Measurements from ENCODE around the gene SUFU.

DNA sequence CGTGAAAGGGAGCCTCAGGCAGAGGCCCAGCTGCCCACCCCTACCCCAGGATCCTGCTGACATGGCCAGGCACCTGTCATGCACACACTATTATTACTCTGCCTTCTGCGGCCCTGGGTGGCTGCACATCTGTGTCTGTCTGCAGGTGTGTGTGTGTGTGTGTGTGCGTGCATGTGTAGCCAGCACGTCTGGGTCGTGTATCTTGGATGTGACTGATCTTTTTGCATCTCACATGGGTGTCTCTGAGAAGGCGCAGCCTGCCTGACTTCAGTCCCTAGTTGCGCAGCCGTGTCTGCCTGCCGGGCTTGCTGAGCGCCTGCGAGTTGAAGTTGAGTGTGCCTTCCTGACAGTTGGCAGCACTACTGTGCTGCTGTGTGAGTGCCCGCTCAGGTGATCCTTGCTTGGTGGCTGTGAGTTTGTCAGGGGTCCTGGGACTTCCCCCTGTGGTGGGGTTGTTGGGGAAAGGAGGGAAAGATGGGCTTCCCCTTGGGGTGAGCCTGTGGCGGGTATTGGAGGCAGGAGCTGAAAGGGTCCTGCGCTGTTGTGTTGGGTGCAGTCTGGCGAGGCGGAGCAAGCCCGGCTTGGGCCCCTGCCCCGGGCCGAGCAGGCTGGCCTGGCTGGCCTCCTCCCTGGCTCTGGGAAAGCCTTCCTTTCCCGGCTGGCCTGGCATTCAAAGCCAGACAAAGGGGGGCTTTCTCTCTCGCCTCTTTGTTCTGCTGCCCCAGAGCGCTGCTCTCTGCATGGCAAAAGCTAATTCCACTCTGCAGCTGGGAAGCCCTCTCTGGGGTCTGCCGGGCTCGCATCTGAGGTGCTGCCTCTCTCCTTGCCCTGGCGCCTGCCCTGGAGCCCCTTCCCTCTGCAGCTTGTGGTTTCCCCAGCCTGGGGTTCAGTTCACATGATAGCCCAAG is 145.4 kb downstream of the SUFU start:
- TF ChIP-seq SMARCC2 (IDR thresholded peaks at IDR 0.05) (no peak), ZNF501 (CRISPR knock-in tag; IDR thresholded peaks at IDR 0.05) (no peak), ZFP90 (CRISPR knock-in tag; IDR thresholded peaks at IDR 0.05; ENCODE audit: borderline replicate concordance) (no peak), TAF1 (CRISPR knock-in tag; IDR thresholded peaks at IDR 0.05) (no peak), ZMYM4 (CRISPR knock-in tag; IDR thresholded peaks at IDR 0.05) (no peak)
- TF ChIP-seq, protein P1, sequence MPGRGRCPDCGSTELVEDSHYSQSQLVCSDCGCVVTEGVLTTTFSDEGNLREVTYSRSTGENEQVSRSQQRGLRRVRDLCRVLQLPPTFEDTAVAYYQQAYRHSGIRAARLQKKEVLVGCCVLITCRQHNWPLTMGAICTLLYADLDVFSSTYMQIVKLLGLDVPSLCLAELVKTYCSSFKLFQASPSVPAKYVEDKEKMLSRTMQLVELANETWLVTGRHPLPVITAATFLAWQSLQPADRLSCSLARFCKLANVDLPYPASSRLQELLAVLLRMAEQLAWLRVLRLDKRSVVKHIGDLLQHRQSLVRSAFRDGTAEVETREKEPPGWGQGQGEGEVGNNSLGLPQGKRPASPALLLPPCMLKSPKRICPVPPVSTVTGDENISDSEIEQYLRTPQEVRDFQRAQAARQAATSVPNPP (CRISPR knock-in tag; IDR thresholded peaks at IDR 0.05): no peak

Data from HepG2 (cell line).